Nasal cavity respiratory epithelium epithelial cell of viscerocranial mucosa (primary cell): ENCODE measurements around the gene KIR3DL1. TPM values are rescaled to one million over a fixed set of nuclear protein-coding genes. Genes with fewer than 3 reads are reported as not detected.

Experiments used
- total RNA-seq: library from RNA; depleted of rRNA; stranded (reverse); fragments of >200 nt; gene quantifications from 2 replicates; pipeline ENCODE4 v1.2.3, GENCODE V29; 2014

Gene KIR3DL1
- not detected in 2 replicates for total RNA-seq

GRCh38 chr19:54816251-54816650 is at the start of gene KIR3DL1:
KIR3DL1 (plus strand) TSS chr19:54816468.

DNA sequence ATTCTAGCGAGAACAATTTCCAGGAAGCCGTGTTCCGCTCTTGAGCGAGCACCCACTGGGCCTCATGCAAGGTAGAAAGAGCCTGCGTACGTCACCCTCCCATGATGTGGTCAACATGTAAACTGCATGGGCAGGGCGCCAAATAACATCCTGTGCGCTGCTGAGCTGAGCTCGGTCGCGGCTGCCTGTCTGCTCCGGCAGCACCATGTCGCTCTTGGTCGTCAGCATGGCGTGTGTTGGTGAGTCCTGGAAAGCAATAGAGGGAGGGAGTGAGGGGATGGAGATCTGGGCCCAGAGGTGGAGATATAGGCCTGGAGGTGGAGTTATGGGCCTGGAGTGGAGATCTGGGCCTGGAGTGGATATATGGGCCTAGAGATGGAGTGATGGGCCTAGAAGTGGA is 46.6 kb upstream of the KIR3DL1 start, which contains the start of gene KIR2DL1:
Gene KIR2DL1, plus strand, starts transcription at position 148 of the 400 bp plus-strand sequence. Its CDS starts 58 bp downstream, at position 206.

GRCh38 chr19:54803410-54803809 is 12.9 kb upstream of the KIR3DL1 start, which contains the start of gene KIR2DL4:
KIR2DL4 (plus strand) TSS chr19:54803610; CDS start chr19:54803652, 42 bp downstream.

GRCh38 chr19:54832496-54832895 is 16.2 kb downstream of the KIR3DL1 start, which contains the start of gene KIR2DS4:
KIR2DS4 (plus strand) TSS chr19:54832676.

GRCh38 chr19:54850061-54850640 is 33.9 kb downstream of the KIR3DL1 start, which contains the start of gene KIR3DL2:
KIR3DL2 (plus strand) TSS chr19:54850443; CDS start chr19:54850476, 33 bp downstream.

GRCh38 chr19:54873990-54874389 is 57.7 kb downstream of the KIR3DL1 start, which contains the start of gene FCAR:
FCAR (plus strand) TSS chr19:54874235; CDS start chr19:54874290, 55 bp downstream.

Other genes starting within 250 kb of the KIR3DL1 start
- gene LILRA2, start 242.7 kb upstream of the KIR3DL1 start, total RNA-seq: not detected in 2 replicates
- not detected in 2 replicates for gene LILRA1, start 222.8 kb upstream of the KIR3DL1 start, total RNA-seq
- not detected in 2 replicates for gene LILRB1, start 186.0 kb upstream of the KIR3DL1 start, total RNA-seq
- not detected in 2 replicates for gene LILRB4, start 153.5 kb upstream of the KIR3DL1 start, total RNA-seq
- gene KIR3DL3, start 92.0 kb upstream of the KIR3DL1 start, total RNA-seq: not detected in 2 replicates
- not detected in 2 replicates for gene KIR2DL3, start 78.0 kb upstream of the KIR3DL1 start, total RNA-seq
- gene KIR2DL1, start 46.7 kb upstream of the KIR3DL1 start, total RNA-seq: not detected in 2 replicates
- gene KIR2DL4, start 12.9 kb upstream of the KIR3DL1 start, total RNA-seq: not detected in 2 replicates
- gene KIR2DS4, start 16.2 kb downstream of the KIR3DL1 start, total RNA-seq: not detected in 2 replicates
- not detected in 2 replicates for gene KIR3DL2, start 34.0 kb downstream of the KIR3DL1 start, total RNA-seq
- gene FCAR, start 57.8 kb downstream of the KIR3DL1 start, total RNA-seq: not detected in 2 replicates
- gene NCR1, start 89.7 kb downstream of the KIR3DL1 start, total RNA-seq: not detected in 2 replicates
- gene NLRP7, start 131.1 kb downstream of the KIR3DL1 start, total RNA-seq: under 0.01 TPM in 1 of 2 replicates, not detected in the other
- 10.3 and 16.2 TPM in 2 replicates for gene NLRP2, start 149.9 kb downstream of the KIR3DL1 start, total RNA-seq
- 0.07 TPM in 1 of 2 replicates, not detected in the other for gene GP6, start 221.8 kb downstream of the KIR3DL1 start, total RNA-seq
- gene RDH13, start 246.7 kb downstream of the KIR3DL1 start, total RNA-seq: 33.3 and 35.5 TPM in 2 replicates